Sigmoid colon (tissue), 7 donors: Measurements from ENCODE around the gene JAKMIP1. TPM values are rescaled to one million over a fixed set of nuclear protein-coding genes. Genes with fewer than 3 reads are reported as not detected.

ENCODE experiments used
- DNase-seq: peaks from one replicate; pipeline ENCODE4 v3.0.0-alpha.2; 2019
- H3K27ac ChIP-seq, 4 donors: fragments of 200-600 bp; sonication (generic); one replicate each; pipeline ENCODE4 v1.5.1; 2016 to 2019; ENCODE audit warnings: mild to moderate bottlenecking in 1 of 4
- H3K27me3 ChIP-seq, 3 donors: fragments of 200-600 bp; sonication (generic); one replicate each; pipeline ENCODE4 v1.5.1; 2019; ENCODE audit warnings: mild to moderate bottlenecking in 1 of 3
- H3K36me3 ChIP-seq, 4 donors: fragments of 200-600 bp; sonication (generic); one replicate each; pipeline ENCODE4 v1.5.1; 2016 to 2019
- H3K4me1 ChIP-seq, 4 donors: fragments of 200-600 bp; sonication (generic); one replicate each; pipeline ENCODE4 v1.5.1; 2017 to 2019
- H3K4me3 ChIP-seq, 4 donors: fragments of 200-600 bp; sonication (generic); one replicate each; pipeline ENCODE4 v1.5.1; 2017 to 2019; ENCODE audit warnings: mild to moderate bottlenecking in 2 of 4, moderate library complexity in 1 of 4
- H3K9me3 ChIP-seq, 4 donors: fragments of 200-600 bp in 3 of 4; sonication (generic) in 3 of 4; one replicate each; pipeline versions ENCODE4 v1.5.1 to v1.6.1; 2013 to 2019
- EP300 ChIP-seq, 4 donors: sonication (generic); formaldehyde crosslinking; IDR thresholded peaks; one replicate each; pipeline ENCODE4 v1.6.1; 2017; ENCODE audit warnings: antibody characterized with exemption in 4 of 4
- POLR2A ChIP-seq, 2 donors: fragments of 450-650 bp; IDR thresholded peaks; one replicate each; pipeline ENCODE4 v1.6.1; 2016; ENCODE audit warnings: antibody characterized with exemption in 2 of 2, mild to moderate bottlenecking in 2 of 2, moderate library complexity in 2 of 2
- POLR2AphosphoS5 ChIP-seq, 4 donors: sonication (generic); formaldehyde crosslinking; IDR thresholded peaks; one replicate each; pipeline ENCODE4 v1.6.1; 2017; ENCODE audit warnings: antibody characterized with exemption in 4 of 4
- WGBS, 2 donors: extraction: QIAGEN DNeasy Blood & Tissue Kit; methylation state at CpG; one replicate each; pipeline ENCODE4 v1.1.7; 2013; 5-methylcytosine and 5-hydroxymethylcytosine counted together
- intact Hi-C: fragments of 100-400 bp; cut with DNase I; formaldehyde crosslinking; loops from one replicate; pipeline ENCODE4 v1.15.1; 2023
- polyA plus RNA-seq, 3 donors: library from polyadenylated mRNA; stranded (reverse); fragments of 200-250 nt; gene quantifications; one replicate each; pipeline ENCODE4 v1.2.3, GENCODE V29; 2013
- total RNA-seq, 4 donors: library from RNA; depleted of rRNA; stranded (reverse); fragments of >200 nt; gene quantifications; one replicate each; pipeline ENCODE4 v1.1.0, GENCODE V29; 2016
- TF ChIP-seq, protein P1 (sequence below), 4 experiments: fragments of 450-650 bp in 3 of 4; fragments of 200-600 bp in 1 of 4; IDR thresholded peaks; one replicate each; pipeline ENCODE4 v1.5.1; 2016 to 2019; ENCODE audit warnings: antibody characterized with exemption in 4 of 4, mild to moderate bottlenecking in 3 of 4, moderate library complexity in 2 of 4
- donor health status: healthy with polysubstance abuse.
- donor health status: Bipolar disorder and iron deficiency.
- donor health status: healthy.

JAKMIP1 gene
- total and polyA plus RNA-seq, 7 donors, result 0.49 to 3.9 (median 1.8) TPM; not detected in 2

DNA sequence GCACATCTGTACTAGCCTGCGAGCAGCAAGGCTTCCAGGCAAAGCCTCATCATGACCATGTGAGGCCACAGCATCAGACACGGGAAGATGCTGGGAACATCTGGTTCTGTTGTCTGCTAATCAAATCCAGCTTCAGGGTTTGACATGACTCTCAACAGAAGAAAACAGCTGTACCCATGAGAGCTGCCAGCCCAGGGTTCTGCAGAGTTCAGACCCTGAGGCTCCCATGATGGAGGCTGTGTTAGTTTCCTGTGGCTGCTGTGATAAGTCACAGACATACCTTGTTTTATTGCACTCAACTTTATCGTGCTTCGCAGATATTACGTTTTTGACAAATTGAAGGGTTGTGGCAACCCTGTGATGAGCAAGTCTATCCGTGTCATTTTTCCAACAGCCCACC is 37.5 kb downstream of the JAKMIP1 start:
- TF ChIP-seq POLR2A (IDR thresholded peaks at IDR 0.05) (no peak), EP300 (IDR thresholded peaks at IDR 0.05) (no peak), POLR2AphosphoS5 (IDR thresholded peaks at IDR 0.05) (no peak)
- TF ChIP-seq, protein P1, sequence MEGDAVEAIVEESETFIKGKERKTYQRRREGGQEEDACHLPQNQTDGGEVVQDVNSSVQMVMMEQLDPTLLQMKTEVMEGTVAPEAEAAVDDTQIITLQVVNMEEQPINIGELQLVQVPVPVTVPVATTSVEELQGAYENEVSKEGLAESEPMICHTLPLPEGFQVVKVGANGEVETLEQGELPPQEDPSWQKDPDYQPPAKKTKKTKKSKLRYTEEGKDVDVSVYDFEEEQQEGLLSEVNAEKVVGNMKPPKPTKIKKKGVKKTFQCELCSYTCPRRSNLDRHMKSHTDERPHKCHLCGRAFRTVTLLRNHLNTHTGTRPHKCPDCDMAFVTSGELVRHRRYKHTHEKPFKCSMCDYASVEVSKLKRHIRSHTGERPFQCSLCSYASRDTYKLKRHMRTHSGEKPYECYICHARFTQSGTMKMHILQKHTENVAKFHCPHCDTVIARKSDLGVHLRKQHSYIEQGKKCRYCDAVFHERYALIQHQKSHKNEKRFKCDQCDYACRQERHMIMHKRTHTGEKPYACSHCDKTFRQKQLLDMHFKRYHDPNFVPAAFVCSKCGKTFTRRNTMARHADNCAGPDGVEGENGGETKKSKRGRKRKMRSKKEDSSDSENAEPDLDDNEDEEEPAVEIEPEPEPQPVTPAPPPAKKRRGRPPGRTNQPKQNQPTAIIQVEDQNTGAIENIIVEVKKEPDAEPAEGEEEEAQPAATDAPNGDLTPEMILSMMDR (IDR thresholded peaks at IDR 0.05), result no peak
- Histone ChIP-seq H3K27me3 (peaks cover 0 to 2% (median 0%) of the 10 kb centered on the region in 3 donors), H3K36me3 (no peaks in the 10 kb centered on the region), H3K4me3 (no peak overlapping the region), H3K27ac (no peak overlapping the region), H3K4me1 (no peaks in the 10 kb centered on the region), H3K9me3 (no peaks in the 10 kb centered on the region)
- intact Hi-C loops, result no loop called here
- WGBS, 2 donors, result 88 to 93% methylated on average over 6 of the region's 6 CpGs
- DNase-seq, result no peak

DNA sequence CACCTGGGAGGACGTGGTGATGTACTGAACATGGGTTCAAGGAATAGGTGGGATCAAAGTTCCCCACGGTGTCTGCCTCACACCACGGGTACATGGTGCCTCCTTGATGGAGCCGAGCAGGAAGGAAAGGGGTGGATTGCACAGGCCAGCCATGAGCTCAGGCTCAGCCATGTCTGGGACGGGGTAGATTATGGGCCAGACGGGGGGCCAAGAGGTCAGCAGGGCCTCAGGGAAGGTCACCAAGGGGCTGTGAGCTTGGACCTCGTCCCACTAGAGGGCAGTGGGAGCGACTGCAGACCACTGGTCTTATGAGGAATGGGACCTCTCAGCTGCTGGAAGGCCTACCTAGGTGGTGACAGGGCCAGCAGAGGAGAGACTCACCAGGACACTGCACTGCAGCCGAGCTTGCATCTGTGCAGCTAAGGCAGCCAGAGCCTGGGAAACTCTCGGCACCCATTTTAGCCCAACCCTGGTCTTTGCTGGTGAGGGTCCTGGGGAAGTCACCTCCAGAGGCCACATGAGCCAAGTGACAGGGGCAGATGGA is 38.4 kb downstream of the JAKMIP1 start:
- Histone ChIP-seq H3K27me3 (peaks cover 0 to 6% (median 0%) of the 10 kb centered on the region in 3 donors), H3K9me3 (no peaks in the 10 kb centered on the region), H3K4me1 (no peaks in the 10 kb centered on the region), H3K36me3 (no peaks in the 10 kb centered on the region), H3K4me3 (no peak overlapping the region), H3K27ac (no peak overlapping the region)
- WGBS, 2 donors, result 72 to 81% methylated on average over 10 of the region's 10 CpGs
- DNase-seq, result no peak
- TF ChIP-seq POLR2A (IDR thresholded peaks at IDR 0.05) (no peak), EP300 (IDR thresholded peaks at IDR 0.05) (no peak), POLR2AphosphoS5 (IDR thresholded peaks at IDR 0.05) (no peak)
- TF ChIP-seq, protein P1 (IDR thresholded peaks at IDR 0.05), result no peak
- intact Hi-C loops, result no loop called here

DNA sequence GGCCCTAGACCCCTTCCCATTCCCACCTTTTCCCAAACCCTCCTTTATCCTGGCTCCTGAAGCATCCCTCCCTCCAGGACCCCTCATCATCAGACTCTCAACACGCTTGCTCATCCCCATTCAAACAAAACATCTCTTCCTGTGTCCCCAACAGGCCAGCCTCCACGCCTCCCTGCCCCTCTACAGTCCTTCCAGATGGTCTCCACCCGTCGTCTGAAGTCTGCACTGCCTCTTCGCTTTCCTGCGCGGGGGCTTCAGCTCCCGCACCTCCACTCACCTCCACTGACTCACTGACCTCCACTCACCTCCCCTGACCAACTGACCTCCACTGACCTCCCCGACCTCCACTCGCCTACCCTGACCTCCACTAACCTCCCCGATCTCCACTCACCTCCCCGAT is 39.8 kb downstream of the JAKMIP1 start:
- no peak for DNase-seq
- TF ChIP-seq, protein P1 (IDR thresholded peaks at IDR 0.05), result no peak
- TF ChIP-seq POLR2A (IDR thresholded peaks at IDR 0.05) (no peak), EP300 (IDR thresholded peaks at IDR 0.05) (no peak), POLR2AphosphoS5 (IDR thresholded peaks at IDR 0.05) (no peak)

DNA sequence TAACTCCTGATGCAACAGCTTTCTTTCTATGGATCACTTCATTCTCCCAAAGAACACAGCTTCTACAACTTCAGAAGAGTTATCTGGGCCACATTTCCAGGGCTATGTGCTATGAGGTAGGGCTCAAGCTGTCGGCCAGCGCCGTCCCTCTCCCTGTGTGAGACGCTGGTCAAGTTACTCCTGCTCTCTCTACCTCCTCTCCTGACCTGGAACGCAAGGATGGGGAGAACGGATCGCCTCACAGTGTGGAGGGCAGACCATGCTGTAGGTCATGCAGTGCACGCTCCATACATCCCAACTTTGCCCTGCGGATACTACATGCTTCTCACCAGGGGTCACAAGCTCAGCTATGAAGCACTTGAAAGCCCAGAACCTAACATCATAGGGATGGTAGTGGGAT is 42.4 kb downstream of the JAKMIP1 start:
- Histone ChIP-seq H3K27ac (no peak overlapping the region), H3K36me3 (no peaks in the 10 kb centered on the region), H3K4me1 (no peaks in the 10 kb centered on the region), H3K27me3 (peaks cover 0 to 10% (median 0%) of the 10 kb centered on the region in 3 donors), H3K9me3 (no peaks in the 10 kb centered on the region), H3K4me3 (no peak overlapping the region)
- DNase-seq, result no peak
- intact Hi-C loops, result no loop called here
- WGBS, 2 donors, result 92 to 95% methylated on average over 9 of the region's 9 CpGs
- no peak for TF ChIP-seq EP300 (IDR thresholded peaks at IDR 0.05)
- TF ChIP-seq POLR2AphosphoS5 (IDR thresholded peaks at IDR 0.05), result no peak
- TF ChIP-seq, protein P1 (IDR thresholded peaks at IDR 0.05), result no peak
- no peak for TF ChIP-seq POLR2A (IDR thresholded peaks at IDR 0.05)

More for the DNA sequence above, 39.8 kb downstream of the JAKMIP1 start:
- Histone ChIP-seq H3K27ac (no peak overlapping the region), H3K9me3 (no peaks in the 10 kb centered on the region), H3K27me3 (peaks cover 0 to 6% (median 0%) of the 10 kb centered on the region in 3 donors), H3K4me3 (no peak overlapping the region), H3K4me1 (no peaks in the 10 kb centered on the region), H3K36me3 (no peaks in the 10 kb centered on the region)
- WGBS, 2 donors, result 83 to 90% methylated on average over 12 of the region's 12 CpGs
- intact Hi-C loops, result no loop called here
